Breast epithelium (tissue), 4 donors: Measurements from ENCODE around the gene SLC5A9. TPM values are rescaled to one million over a fixed set of nuclear protein-coding genes. Genes with fewer than 3 reads are reported as not detected.

Experiments used
- DNase-seq, 2 donors: peaks; one replicate each; pipeline ENCODE4 v3.0.0-alpha.2; 2019; ENCODE audit warnings: low spot score in 2 of 2
- H3K27ac ChIP-seq, 2 donors: fragments of 200-600 bp; sonication (generic) in 1 of 2; one replicate each; pipeline ENCODE4 v1.5.1; 2016 to 2019; ENCODE audit warnings: mild to moderate bottlenecking in 1 of 2
- H3K27me3 ChIP-seq, 2 donors: fragments of 200-600 bp; sonication (generic) in 1 of 2; one replicate each; pipeline versions ENCODE4 v1.5.1 to v1.6.0; 2017 to 2019; ENCODE audit warnings: control low read depth in 1 of 2, mild to moderate bottlenecking in 1 of 2
- H3K36me3 ChIP-seq: fragments of 200-600 bp; one replicate; pipeline ENCODE4 v1.5.1; 2019
- H3K4me1 ChIP-seq, 2 donors: fragments of 200-600 bp; sonication (generic); one replicate each; pipeline ENCODE4 v1.5.1; 2016 to 2019; ENCODE audit warnings: control low read depth in 1 of 2
- H3K4me3 ChIP-seq, 3 donors: fragments of 200-600 bp; sonication (generic); 1 replicate in 2 of 3; 2 replicates in 1 of 3; pipeline ENCODE4 v1.5.1; 2016 to 2019; ENCODE audit warnings: mild to moderate bottlenecking in 3 of 3, moderate library complexity in 2 of 3
- H3K9me3 ChIP-seq, 2 donors: fragments of 200-600 bp; sonication (generic) in 1 of 2; one replicate each; pipeline ENCODE4 v1.5.1; 2016 to 2019; ENCODE audit warnings: control low read depth in 1 of 2
- POLR2A ChIP-seq: fragments of 450-650 bp; IDR thresholded peaks from one replicate; pipeline ENCODE4 v1.6.1; 2016; ENCODE audit warnings: antibody characterized with exemption, mild to moderate bottlenecking, moderate library complexity
- POLR2AphosphoS5 ChIP-seq, 3 donors: sonication (generic); formaldehyde crosslinking; IDR thresholded peaks; one replicate each; pipeline ENCODE4 v1.6.1; 2017; ENCODE audit warnings: antibody characterized with exemption in 3 of 3
- intact Hi-C: fragments of 100-400 bp; cut with DNase I; formaldehyde crosslinking; loops from one replicate; pipeline ENCODE4 v1.15.1; 2023; ENCODE audit warnings: low total_unique reads
- total RNA-seq, 3 donors: library from RNA; depleted of rRNA; stranded (reverse); fragments of >200 nt; gene quantifications; one replicate each; pipeline ENCODE4 v1.1.0, GENCODE V29; 2016
- TF ChIP-seq, protein P1 (sequence below), 3 donors: fragments of 450-650 bp; IDR thresholded peaks; one replicate each; pipeline ENCODE4 v1.5.1; 2016 to 2017; ENCODE audit warnings: antibody characterized with exemption in 3 of 3, mild to moderate bottlenecking in 3 of 3, moderate library complexity in 3 of 3

The SLC5A9 gene
- total RNA-seq, 3 donors from 2014 or later: 0.16 to 0.73 TPM; not detected in 1

DNA sequence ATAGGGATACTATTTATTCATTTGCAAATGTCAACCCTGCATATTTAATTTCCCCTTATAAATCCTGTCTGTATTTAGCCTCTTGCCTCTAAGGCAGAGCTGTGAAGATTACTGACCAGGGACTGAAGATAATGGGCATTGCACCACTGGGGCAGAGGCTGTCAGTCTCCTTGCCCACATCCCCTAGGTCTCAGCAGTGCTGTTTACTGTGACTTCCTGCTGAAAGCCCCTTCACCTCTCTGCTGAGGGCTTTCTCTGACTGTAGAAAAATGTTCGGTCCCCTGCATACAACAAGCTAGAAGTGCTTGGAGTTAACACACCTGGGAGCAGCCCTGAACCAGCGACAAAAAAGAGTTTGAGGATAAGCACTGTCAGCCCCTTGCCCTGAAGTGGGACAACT, 28.8 kb downstream of the SLC5A9 start:
- H3K27me3 ChIP-seq: no peaks in the 10 kb centered on the region
- H3K4me1 ChIP-seq: no peaks in the 10 kb centered on the region
- H3K4me3 ChIP-seq: no peak overlapping the region
- TF ChIP-seq, protein P1, sequence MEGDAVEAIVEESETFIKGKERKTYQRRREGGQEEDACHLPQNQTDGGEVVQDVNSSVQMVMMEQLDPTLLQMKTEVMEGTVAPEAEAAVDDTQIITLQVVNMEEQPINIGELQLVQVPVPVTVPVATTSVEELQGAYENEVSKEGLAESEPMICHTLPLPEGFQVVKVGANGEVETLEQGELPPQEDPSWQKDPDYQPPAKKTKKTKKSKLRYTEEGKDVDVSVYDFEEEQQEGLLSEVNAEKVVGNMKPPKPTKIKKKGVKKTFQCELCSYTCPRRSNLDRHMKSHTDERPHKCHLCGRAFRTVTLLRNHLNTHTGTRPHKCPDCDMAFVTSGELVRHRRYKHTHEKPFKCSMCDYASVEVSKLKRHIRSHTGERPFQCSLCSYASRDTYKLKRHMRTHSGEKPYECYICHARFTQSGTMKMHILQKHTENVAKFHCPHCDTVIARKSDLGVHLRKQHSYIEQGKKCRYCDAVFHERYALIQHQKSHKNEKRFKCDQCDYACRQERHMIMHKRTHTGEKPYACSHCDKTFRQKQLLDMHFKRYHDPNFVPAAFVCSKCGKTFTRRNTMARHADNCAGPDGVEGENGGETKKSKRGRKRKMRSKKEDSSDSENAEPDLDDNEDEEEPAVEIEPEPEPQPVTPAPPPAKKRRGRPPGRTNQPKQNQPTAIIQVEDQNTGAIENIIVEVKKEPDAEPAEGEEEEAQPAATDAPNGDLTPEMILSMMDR (IDR thresholded peaks at IDR 0.05): no peak
- TF ChIP-seq POLR2AphosphoS5 (IDR thresholded peaks at IDR 0.05) (no peak), POLR2A (no peak)
- H3K27ac ChIP-seq: no peak overlapping the region
- no peaks in the 10 kb centered on the region for H3K9me3 ChIP-seq
- DNase-seq: no peak
- intact Hi-C loops: no loop called here
- H3K36me3 ChIP-seq: no peaks in the 10 kb centered on the region

DNA sequence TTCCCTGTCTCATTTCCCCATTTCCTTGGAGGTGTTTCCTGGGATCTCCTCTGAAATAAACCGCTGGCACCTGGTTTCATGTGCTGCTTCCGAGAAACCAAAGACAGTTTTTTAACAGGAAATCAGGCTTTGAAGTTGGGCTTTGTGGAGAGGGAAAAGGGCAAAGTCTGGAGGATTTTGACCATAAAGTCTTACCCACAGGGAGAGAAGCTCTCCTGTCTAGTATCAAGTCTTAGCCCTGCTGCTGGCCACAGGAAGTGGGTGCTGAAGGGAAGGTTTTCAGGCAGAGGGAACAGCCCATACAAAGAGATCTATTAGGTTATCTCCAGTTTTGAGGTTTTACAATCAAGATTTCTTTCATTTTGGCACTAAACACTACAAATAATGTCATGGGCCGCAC, 29.3 kb downstream of the SLC5A9 start:
- intact Hi-C loops: no loop called here
- DNase-seq: no peak
- Histone ChIP-seq H3K4me1 (no peaks in the 10 kb centered on the region), H3K4me3 (no peak overlapping the region), H3K27ac (no peak overlapping the region), H3K27me3 (no peaks in the 10 kb centered on the region), H3K9me3 (no peaks in the 10 kb centered on the region), H3K36me3 (no peaks in the 10 kb centered on the region)
- TF ChIP-seq POLR2AphosphoS5 (IDR thresholded peaks at IDR 0.05): no peak
- no peak for TF ChIP-seq POLR2A
- TF ChIP-seq, protein P1 (IDR thresholded peaks at IDR 0.05): no peak

DNA sequence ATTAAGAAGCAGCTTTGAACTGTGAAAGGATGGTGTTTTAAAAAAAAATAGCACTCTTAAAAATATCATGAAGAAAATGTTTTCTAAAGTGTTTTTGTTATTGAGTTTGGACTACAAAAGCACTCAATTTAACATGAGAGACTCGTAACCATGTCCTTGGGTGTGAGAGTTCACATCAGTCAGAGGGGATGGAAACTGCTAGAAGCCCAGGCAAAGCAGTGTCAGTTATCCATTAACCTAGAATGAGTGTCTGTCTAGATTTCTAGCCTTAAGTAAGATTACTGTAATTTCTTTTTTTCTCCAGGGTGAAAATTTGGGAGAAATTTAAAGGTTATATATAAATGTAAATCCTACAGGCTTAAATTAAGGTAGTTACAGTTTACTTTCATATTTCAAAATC, 31.7 kb downstream of the SLC5A9 start:
- H3K36me3 ChIP-seq: no peaks in the 10 kb centered on the region
- H3K9me3 ChIP-seq: no peaks in the 10 kb centered on the region
- no peak overlapping the region for H3K27ac ChIP-seq
- no peak overlapping the region for H3K4me3 ChIP-seq
- no peak for DNase-seq
- intact Hi-C loops: no loop called here
- H3K27me3 ChIP-seq: no peaks in the 10 kb centered on the region
- H3K4me1 ChIP-seq: no peaks in the 10 kb centered on the region
- TF ChIP-seq POLR2AphosphoS5 (IDR thresholded peaks at IDR 0.05) (no peak), POLR2A (no peak)

DNA sequence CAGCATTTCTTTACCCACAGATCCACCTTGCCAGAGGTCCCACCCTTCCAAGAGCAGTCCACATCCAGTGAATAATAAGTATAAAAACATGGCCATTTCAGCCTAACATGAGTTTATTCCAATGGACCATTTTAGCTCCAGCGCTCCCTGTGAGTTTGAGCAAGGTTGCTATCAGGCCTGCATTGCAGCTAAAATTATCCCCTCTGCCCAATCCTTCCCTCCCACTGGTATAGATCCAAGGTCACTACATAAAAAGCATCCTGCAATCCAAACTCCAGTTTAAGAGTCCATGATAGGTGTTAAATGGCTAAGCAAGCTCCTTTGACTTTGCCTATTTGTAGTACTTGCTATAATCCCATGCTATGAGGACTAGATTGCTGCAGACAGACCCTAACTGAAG, 35.6 kb downstream of the SLC5A9 start:
- H3K27me3 ChIP-seq: no peaks in the 10 kb centered on the region
- H3K9me3 ChIP-seq: no peaks in the 10 kb centered on the region
- DNase-seq: no peak
- H3K4me3 ChIP-seq: no peak overlapping the region
- H3K36me3 ChIP-seq: no peaks in the 10 kb centered on the region
- H3K27ac ChIP-seq: no peak overlapping the region
- TF ChIP-seq POLR2A (no peak), POLR2AphosphoS5 (IDR thresholded peaks at IDR 0.05) (no peak)
- TF ChIP-seq, protein P1 (IDR thresholded peaks at IDR 0.05): no peak
- H3K4me1 ChIP-seq: no peaks in the 10 kb centered on the region
- intact Hi-C loops: no loop called here

DNA sequence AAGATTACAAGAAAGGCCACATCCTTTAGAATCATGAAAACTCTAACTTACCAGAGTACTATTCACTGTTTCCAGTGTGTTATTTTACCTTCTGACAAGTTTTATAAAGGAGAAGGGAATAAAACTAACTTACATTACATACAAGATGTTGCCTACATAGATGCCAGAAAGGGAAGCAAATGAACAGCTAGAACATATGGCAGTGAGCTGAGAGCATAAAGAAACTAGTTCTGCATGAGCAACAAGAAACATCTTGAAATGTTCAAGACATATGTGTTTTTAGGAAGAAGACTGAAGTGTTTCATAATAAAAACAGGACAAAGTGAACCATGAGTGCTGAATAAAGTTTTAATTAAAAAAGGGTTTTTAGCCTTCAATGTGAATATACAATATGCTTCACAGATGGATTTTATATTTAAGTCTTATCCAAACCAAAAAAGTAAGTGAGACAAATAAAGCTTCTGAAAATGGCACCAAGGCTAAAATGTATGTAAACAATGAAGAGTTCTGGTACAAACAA, 39.4 kb downstream of the SLC5A9 start:
- TF ChIP-seq POLR2AphosphoS5 (IDR thresholded peaks at IDR 0.05) (no peak), POLR2A (no peak)
- TF ChIP-seq, protein P1 (IDR thresholded peaks at IDR 0.05): no peak
- intact Hi-C loops: loop anchor here (10.0 kb wide), 1 partner anchor 63 kb away; no protein-coding TSS in a partner anchor
- H3K27me3 ChIP-seq: no peaks in the 10 kb centered on the region

More for the DNA sequence above, 39.4 kb downstream of the SLC5A9 start:
- DNase-seq: no peak
- no peaks in the 10 kb centered on the region for H3K9me3 ChIP-seq
- no peak overlapping the region for H3K4me3 ChIP-seq
- no peak overlapping the region for H3K27ac ChIP-seq
- no peaks in the 10 kb centered on the region for H3K36me3 ChIP-seq
- H3K4me1 ChIP-seq: no peaks in the 10 kb centered on the region
